Embryonic facial prominence (tissue), 1 donor: ENCODE measurements around the gene CHD3.
A peak's percentile ranks its signal among the peaks of the same experiment; 100 is the strongest.

Source experiments
- DNase-seq: peaks from one replicate; pipeline ENCODE4 v3.0.0-alpha.2; 2016; ENCODE audit errors: extremely low spot score

CHD3 gene

DNA sequence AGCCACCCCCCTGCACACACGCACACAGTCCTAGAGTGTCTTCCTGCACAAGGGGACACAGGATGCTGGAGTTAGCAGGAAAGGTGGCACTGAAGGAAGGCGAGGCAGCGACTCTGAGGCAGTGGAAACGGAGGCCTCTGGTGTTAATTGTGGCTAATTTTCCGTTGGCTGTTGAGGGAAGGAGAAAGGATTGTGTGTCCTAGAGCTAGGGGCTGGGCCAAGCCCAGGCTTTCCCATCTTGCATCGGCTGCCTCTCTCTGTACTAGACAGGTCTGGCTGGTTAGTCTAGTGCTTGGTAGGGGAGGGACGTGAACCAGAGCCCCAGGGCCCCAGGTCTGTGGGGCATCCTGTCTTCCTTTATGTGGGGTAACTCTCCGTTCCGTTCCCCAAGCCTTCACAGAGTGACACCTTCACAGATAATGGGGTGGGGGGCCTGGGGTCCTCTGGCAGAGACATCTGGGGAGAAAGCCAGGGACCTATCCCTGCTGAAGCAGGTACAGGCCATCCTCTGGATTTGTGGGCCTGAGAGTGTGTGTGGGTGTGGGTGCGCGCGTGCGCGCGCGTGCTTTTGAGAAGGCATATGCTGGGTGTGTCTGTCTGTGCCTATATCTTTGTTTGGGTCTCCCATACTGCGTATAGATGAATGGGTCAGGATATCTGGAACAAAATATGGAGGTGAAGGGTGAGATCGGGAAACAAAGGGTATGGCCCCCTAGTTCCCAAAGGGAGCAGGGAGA, at the start of gene CHD3:
TSS of gene CHD3 (plus strand) at position 606 of the 737 bp plus-strand sequence. CDS start 212 bp downstream, outside the sequence.
- peak; percentile 52 for DNase-seq

DNA sequence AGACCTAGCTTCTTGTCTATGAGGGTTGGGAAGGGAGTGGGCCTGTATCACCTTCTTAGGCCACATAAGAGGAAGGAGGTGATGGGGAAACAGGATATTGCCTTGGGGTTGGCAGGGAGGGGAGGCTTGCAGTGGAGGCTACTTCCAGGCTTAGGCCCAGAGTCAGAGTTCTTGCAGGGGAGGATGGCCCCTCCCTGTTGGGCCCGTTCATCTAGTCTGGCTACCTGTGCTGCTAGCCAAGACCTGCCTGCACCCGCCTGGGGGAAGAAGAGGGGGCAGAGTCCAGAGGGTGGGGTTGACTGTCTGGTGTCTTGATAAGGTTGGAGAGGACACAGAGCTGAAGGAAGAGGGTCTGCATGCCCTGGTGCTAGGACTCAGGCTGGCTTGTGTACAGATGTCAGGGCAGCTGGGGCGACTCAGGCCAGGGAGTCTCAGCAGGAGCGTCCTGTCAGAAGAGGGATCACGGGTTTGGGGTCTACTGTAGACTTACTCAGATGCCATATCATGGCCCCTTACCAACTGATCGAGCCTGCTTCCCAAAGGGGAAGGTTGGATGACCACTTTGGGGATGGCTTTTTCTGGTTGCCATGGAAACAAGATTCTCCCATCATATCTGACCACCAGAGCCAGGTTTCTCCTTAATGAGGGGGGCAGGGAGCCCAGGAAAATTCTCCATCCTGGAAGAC, 49.3 kb upstream of the CHD3 start:
- no peak for DNase-seq

DNA sequence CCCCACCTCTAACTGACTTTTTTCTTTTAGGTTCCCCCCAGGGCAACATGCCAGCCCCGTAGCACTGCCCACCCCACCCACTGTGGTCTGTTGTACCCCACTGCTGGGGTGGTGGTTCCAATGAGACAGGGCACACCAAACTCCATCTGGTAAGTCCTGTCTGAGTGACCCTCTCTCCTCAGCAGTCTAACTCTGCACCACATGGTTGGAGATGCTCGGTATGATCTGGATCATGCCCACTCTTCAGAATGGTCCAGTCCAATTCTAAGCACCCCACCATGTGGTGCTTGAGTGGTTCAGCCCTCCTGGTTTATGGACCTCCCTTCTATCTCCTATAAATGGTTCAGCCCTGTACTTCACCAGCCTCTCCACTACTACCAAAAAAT, 48.7 kb upstream of the CHD3 start:
- no peak for DNase-seq

DNA sequence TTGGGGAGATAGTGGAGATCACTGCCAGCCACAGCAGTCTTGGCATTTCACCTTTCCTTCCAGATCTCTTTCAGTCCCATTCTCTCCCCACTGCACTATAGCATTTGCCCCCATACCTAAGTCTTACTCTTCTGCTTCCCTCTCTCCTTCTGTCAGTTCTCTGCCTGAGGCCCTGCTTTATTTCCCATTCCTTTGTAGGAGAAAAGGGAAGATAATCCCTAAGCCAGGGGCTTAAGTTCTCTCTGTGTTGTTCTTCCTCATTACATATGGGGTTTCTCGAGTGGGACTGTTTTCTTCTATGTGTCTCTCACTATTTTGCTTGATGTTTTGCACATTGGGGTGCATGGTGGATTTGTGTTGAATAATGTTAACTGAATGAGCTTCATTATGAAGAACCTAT, 48.1 kb upstream of the CHD3 start:
- DNase-seq, result no peak

DNA sequence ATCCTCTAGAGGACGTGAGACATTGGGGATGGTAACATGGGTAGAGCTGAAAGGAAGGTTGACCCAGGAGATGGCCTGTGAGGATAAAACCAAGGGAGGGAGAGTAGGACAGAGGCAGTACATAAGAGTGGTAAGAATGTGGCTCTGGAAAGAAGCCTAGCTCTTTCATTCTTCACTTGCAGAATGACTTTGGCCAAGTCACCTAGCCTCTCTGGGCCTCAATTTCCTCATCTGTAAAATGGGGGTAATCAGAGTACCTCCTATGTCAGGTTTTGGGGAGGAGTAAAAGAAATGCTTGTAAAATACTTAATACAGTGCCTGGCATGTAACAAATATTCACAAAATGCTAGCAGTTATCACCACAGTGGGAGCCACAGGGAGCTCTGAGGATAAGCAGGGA, 47.7 kb upstream of the CHD3 start:
- DNase-seq, result no peak

DNA sequence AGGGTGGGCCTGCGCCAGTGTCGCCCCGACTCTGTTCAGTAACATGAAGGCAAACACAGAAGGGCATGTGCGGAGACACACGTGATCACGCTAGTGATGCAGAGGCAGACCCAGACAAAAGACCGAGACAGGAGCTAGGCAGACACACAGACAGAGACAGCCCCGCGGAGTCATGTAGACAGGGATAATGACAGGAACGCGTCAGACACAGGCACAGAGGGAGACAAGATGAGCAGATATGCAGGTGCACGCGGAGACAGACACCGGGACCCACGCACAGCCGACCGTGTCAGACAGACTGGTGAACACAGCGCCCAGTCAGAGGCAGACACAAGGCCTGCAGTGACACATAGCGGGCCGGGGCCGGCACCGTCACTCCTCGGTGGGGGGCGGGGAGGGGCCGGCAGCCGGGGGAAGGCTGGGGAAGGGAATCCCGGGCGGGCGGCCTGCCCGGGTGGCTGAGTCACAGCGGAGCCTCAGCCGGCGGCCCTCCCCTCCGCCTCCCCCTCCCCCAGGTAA, 47.1 kb upstream of the CHD3 start:
- DNase-seq, result no peak

DNA sequence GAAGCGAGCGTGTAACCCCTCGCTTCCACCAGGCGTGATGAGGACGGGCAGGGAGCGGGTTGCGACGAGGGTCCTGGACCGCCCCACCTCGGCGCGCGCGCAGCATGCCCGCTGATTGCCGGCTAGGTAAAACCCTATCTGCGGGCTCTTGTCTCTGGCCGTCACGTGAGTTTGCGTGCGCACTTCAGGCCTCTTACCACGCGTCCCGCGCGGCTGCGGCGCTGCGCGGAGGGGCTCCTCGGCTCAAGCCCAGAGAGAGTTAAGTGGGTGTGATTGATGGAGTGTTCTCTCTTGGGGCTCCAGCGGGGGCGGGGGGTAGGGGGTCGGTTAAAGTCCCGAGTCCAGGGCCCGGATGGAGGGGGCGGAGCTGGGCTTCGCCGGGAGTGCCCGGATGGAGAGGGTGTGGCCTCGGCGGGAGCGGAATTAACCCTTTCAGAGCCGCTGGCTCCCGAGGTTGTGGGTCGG, 46.6 kb upstream of the CHD3 start:
- peak; percentile 85 for DNase-seq

DNA sequence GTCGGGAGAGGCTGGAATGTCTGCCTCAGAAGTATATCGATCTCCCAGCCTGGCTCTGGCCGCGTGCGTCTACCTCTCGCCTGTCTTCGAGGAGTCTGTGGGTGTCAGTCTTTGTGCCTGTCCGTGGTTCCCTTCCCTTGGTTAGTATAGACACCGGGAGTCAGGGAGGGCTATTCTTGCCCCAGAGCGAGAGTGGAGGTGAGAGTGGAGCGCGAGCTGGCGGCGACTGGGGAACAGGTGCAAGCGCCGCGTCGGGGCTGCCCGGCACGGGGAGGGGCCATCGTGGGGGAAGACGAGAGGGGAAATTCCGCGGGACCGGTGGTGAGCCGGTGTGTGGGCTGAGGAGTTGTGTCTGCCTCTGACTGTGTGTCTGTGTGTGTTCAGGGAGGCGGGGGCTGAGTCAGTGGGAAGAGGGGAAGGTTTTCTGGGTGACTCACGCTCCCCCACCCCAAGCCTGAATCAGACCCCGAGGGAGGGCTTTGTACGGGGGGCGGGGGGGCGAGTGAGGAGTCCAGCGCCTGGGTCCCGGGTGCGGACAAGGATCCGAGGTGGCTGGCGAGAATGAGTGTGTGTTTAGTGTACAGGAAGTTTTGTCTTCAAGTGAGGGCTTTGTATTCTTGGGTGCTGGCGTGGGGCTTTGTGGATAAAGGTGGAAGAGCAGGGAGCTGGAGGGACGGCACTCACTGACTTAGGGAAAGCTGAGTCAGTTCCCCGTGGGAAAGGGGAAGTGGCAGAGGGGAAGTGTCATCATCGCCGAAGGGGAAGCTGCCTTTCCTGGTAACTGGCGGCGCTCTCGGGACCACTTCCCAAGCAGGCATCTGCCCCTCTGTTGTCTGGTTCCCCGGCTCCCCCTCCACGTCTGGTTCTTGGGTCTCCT, 46.0 kb upstream of the CHD3 start:
- no peak for DNase-seq

DNA sequence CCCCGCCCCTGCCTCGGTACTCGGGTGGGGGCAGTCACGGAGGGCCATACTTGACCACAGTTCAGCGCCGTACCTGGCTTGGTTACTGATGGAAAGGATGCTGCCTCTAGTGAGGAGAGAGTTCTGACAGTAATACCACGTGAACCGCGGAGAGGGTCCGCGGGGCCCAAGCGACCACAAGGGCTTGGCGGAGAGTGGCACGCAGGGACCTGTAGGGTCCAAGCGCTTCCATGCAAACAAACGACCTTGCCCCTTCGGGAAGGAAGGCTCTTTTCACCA, 45.4 kb upstream of the CHD3 start:
- no peak for DNase-seq

DNA sequence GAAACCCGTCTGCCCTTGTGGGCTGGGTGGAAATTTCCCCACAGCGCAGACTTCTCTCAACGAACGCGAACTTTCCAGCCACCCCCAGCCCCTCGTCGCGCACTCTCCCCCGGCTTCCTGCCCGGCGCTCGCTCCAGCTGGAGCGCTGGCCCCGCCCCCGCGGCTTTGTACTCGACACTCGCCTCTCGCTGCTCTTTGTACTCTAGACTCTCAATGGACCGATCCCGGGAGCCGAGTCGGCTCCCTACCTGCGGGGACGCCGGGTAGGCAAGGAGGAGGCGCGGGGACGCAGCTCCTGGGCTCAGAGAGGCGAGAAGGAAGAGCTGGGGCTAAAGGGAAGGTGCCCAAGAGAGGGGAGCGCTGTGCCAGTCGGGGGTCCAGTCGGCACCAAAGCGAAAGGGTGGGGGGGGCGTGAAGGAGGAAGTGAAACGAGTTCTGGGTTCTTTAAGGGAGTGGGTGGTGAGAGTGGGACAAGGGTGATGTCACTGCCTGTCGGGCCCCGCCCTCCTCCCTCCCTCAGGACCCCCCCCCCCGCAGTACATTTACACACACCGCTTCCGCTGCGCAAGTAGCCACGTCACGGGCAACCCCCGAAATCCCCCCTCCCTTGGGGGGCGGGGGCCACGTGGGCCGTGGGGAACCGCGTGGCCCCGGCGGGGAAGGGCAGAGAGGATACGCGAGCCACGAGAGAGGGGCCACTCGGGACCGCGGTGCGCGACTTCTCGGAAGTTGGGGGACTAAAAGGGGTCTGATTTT, 44.9 kb upstream of the CHD3 start:
- peak; percentile 61 for DNase-seq

DNA sequence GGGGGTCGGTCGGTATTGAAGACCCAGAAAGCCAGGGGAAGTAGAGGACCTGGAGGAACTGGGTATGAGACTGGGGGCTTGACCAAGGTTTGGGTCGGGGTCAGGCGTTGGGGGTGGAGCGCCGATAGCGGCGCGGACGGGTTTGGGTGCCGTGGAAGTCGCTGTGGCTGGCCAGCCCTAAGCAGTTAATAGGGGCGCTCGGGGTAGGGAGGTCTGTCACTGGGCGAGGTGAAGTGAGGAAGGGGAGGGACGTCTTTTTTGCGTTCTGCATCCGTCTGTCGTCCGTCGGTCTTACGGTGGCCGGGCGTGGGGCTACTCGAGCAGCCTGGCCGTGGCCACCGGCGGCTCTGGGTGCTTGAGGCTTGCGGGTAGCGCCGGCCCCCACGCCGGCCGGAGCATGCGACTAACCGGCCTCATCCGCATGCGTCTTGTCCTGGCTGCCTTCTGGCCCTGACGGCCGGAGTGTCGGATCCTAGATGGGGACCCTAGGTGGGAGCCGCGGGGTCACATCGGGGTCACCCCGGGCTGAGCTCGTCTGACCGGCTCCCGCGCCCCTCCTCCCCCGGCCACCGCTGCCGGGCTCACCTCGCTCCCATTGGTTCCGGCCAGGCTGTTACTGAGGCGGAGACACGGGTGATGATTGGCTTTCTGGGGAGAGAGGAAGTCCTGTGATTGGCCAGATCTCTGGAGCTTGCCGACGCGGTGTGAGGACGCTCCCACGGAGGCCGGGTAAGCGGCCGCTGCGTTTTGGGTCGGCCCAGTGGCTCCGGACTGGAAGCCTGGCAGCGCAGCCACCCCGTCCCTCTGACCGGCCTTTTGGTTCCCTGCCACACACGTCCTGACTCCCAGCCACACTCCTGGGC, 44.1 kb upstream of the CHD3 start:
- peak; percentile 89 for DNase-seq

DNA sequence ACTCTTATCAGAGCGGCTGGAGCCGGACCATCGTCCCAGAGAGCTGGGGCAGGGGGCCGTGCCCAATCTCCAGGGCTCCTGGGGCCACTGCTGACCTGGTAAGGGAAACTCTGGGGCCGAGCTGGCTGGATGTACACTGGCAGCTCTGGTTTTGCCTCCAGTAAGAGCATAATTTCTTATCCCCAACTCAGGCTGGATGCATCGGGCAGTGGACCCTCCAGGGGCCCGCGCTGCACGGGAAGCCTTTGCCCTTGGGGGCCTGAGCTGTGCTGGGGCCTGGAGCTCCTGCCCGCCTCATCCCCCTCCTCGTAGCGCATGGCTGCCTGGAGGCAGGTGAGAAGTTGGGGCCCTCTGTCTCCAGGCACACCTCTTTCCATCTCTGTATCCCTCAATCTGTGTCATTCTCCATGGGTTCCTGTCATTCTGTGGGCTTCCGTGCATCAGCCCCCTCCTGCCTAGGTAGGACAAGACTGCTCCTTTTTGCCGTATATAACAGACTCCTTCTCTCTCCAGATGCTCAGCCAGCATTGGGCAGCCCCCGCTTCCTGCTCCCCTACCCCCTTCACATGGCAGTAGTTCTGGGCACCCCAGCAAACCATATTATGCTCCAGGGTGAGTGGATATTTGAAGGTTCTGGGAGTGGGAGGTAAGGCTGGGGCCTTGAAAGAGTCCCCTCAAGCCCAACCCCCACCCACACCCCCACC, 43.1 kb upstream of the CHD3 start:
- DNase-seq, result no peak

DNA sequence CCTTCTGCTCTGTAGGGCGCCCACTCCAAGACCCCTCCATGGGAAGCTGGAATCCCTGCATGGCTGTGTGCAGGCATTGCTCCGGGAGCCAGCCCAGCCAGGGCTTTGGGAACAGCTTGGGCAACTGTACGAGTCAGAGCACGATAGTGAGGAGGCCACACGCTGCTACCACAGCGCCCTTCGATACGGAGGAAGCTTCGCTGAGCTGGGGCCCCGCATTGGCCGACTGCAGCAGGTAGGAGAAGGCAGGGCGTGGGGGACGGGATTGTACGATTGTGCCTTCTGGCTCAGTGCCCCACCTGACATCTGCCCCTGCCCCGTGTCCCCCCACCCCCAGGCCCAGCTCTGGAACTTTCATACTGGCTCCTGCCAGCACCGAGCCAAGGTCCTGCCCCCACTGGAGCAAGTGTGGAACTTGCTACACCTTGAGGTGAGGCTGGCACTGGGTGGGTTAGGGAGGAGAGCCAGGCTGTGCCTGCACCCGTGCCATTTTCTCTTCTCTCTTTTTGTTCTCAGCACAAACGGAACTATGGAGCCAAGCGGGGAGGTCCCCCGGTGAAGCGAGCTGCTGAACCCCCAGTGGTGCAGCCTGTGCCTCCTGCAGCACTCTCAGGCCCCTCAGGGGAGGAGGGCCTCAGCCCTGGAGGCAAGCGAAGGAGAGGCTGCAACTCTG, 42.4 kb upstream of the CHD3 start:
- no peak for DNase-seq

DNA sequence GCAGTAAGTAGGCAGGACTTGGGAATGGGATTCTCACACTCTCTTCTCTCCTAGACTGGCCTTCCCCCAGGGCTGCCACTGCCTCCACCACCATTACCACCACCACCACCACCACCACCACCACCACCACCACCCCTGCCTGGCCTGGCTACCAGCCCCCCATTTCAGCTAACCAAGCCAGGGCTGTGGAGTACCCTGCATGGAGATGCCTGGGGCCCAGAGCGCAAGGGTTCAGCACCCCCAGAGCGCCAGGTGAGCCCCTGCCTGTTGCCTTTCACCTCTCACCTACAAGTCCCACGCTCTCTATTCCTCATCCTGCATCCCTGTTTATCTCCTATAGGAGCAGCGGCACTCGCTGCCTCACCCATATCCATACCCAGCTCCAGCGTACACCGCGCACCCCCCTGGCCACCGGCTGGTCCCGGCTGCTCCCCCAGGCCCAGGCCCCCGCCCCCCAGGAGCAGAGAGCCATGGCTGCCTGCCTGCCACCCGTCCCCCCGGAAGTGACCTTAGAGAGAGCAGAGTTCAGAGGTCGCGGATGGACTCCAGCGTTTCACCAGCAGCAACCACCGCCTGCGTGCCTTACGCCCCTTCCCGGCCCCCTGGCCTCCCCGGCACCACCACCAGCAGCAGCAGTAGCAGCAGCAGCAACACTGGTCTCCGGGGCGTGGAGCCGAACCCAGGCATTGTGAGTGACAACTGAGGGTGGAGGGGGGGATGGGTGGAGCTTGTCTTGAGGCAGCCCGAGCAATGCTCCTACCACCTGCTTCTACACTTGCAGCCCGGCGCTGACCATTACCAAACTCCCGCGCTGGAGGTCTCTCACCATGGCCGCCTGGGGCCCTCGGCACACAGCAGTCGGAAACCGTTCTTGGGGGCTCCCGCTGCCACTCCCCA, 41.6 kb upstream of the CHD3 start:
- DNase-seq, result no peak

DNA sequence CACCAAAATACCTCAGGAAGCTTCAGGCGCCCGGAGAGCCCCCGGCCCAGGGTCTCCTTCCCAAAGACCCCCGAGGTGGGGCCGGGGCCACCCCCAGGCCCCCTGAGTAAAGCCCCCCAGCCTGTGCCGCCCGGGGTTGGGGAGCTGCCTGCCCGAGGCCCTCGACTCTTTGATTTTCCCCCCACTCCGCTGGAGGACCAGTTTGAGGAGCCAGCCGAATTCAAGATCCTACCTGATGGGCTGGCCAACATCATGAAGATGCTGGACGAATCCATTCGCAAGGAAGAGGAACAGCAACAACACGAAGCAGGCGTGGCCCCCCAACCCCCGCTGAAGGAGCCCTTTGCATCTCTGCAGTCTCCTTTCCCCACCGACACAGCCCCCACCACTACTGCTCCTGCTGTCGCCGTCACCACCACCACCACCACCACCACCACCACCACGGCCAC, 40.4 kb upstream of the CHD3 start:
- no peak for DNase-seq

DNA sequence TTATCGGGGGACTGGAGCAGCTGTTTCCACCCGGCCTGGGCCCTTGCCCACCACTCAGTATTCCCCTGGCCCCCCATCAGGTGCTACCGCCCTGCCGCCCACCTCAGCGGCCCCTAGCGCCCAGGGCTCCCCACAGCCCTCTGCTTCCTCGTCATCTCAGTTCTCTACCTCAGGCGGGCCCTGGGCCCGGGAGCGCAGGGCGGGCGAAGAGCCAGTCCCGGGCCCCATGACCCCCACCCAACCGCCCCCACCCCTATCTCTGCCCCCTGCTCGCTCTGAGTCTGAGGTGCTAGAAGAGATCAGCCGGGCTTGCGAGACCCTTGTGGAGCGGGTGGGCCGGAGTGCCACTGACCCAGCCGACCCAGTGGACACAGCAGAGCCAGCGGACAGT, 39.9 kb upstream of the CHD3 start:
- DNase-seq, result no peak

DNA sequence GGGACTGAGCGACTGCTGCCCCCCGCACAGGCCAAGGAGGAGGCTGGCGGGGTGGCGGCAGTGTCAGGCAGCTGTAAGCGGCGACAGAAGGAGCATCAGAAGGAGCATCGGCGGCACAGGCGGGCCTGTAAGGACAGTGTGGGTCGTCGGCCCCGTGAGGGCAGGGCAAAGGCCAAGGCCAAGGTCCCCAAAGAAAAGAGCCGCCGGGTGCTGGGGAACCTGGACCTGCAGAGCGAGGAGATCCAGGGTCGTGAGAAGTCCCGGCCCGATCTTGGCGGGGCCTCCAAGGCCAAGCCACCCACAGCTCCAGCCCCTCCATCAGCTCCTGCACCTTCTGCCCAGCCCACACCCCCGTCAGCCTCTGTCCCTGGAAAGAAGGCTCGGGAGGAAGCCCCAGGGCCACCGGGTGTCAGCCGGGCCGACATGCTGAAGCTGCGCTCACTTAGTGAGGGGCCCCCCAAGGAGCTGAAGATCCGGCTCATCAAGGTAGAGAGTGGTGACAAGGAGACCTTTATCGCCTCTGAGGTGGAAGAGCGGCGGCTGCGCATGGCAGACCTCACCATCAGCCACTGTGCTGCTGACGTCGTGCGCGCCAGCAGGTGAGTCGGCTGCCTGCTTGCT, 39.3 kb upstream of the CHD3 start:
- no peak for DNase-seq
